GM12878 (cell line): ENCODE data around the gene SPPL3.

ENCODE experiments used
- BHLHE40 ChIP-seq, 2 experiments: fragments of 450-650 bp in 1 of 2; IDR thresholded peaks; 2 replicates each; pipeline ENCODE4 v1.6.1; 2011 to 2017; ENCODE audit warnings: low read depth in 2 of 2, borderline replicate concordance in 1 of 2, improper control_type of control experiment in 1 of 2, low read length in 1 of 2, mild to moderate bottlenecking in 1 of 2
- CHD2 ChIP-seq: IDR thresholded peaks from 2 replicates; pipeline ENCODE4 v1.6.1; 2011; ENCODE audit warnings: low read depth, low read length, improper control_type of control experiment, borderline replicate concordance
- CTCF ChIP-seq, 3 experiments: IDR thresholded peaks in 2 of 3; conservative IDR thresholded peaks in 1 of 3; 2 replicates each; pipeline ENCODE4 v1.5.1; 2011; ENCODE audit warnings: low read depth in 3 of 3, low read length in 3 of 3, mild to moderate bottlenecking in 3 of 3, control low read depth in 2 of 3, moderate library complexity in 2 of 3, inconsistent platforms in 1 of 3, mixed read lengths in 1 of 3; ENCODE audit not compliant: control insufficient read depth in 2 of 3, insufficient read depth in 1 of 3; ENCODE audit errors: extremely low read depth in 1 of 3
- NFYB ChIP-seq: IDR thresholded peaks from 2 replicates; pipeline ENCODE4 v1.6.1; 2011; ENCODE audit warnings: low read depth, mild to moderate bottlenecking, low read length, improper control_type of control experiment, moderate library complexity; ENCODE audit not compliant: insufficient read depth
- RAD21 ChIP-seq: IDR thresholded peaks from 2 replicates; pipeline ENCODE4 v1.6.1; 2011; ENCODE audit warnings: mild to moderate bottlenecking, low read depth, low read length, moderate library complexity; ENCODE audit not compliant: insufficient read depth
- SMC3 ChIP-seq: IDR thresholded peaks from 2 replicates; pipeline ENCODE4 v1.6.1; 2011; ENCODE audit warnings: low read length, improper control_type of control experiment, borderline replicate concordance
- USF2 ChIP-seq: IDR thresholded peaks from 2 replicates; pipeline ENCODE4 v1.6.1; 2011; ENCODE audit warnings: low read depth, low read length, improper control_type of control experiment, borderline replicate concordance
- ZBTB40 ChIP-seq: fragments of 450-650 bp; IDR thresholded peaks from 2 replicates; pipeline ENCODE4 v1.6.1; 2016; ENCODE audit warnings: mild to moderate bottlenecking, moderate library complexity, borderline replicate concordance
- ZNF274 ChIP-seq: IDR thresholded peaks from one replicate; pipeline ENCODE4 v1.8.0; 2011; ENCODE audit not compliant: insufficient read length, insufficient read depth
- TF ChIP-seq, protein P1 (sequence below): fragments of 450-650 bp; IDR thresholded peaks from 2 replicates; pipeline ENCODE4 v1.6.1; 2018; ENCODE audit warnings: mild to moderate bottlenecking, low read depth, moderate library complexity; ENCODE audit not compliant: partially characterized antibody

- TF ChIP-seq CTCF (IDR thresholded peaks at IDR 0.05 in 2 of 3, conservative IDR thresholded peaks at IDR 0.05 in 1 of 3; ENCODE audit: control insufficient read depth in 2 of 3, extremely low read depth in 1 of 3, insufficient read depth in 1 of 3, low read depth in 3 of 3, low read length in 3 of 3), result no peak
- TF ChIP-seq SMC3, result no peak
- TF ChIP-seq CHD2, result no peak
- TF ChIP-seq ZBTB40, result no peak
- TF ChIP-seq, protein P1, sequence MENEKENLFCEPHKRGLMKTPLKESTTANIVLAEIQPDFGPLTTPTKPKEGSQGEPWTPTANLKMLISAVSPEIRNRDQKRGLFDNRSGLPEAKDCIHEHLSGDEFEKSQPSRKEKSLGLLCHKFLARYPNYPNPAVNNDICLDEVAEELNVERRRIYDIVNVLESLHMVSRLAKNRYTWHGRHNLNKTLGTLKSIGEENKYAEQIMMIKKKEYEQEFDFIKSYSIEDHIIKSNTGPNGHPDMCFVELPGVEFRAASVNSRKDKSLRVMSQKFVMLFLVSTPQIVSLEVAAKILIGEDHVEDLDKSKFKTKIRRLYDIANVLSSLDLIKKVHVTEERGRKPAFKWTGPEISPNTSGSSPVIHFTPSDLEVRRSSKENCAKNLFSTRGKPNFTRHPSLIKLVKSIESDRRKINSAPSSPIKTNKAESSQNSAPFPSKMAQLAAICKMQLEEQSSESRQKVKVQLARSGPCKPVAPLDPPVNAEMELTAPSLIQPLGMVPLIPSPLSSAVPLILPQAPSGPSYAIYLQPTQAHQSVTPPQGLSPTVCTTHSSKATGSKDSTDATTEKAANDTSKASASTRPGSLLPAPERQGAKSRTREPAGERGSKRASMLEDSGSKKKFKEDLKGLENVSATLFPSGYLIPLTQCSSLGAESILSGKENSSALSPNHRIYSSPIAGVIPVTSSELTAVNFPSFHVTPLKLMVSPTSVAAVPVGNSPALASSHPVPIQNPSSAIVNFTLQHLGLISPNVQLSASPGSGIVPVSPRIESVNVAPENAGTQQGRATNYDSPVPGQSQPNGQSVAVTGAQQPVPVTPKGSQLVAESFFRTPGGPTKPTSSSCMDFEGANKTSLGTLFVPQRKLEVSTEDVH, result no peak
- TF ChIP-seq ZNF274, result no peak
- TF ChIP-seq USF2, result no peak
- no peak for TF ChIP-seq RAD21
- TF ChIP-seq BHLHE40 (IDR thresholded peaks at IDR 0.05; ENCODE audit: borderline replicate concordance in 1 of 2, low read depth in 2 of 2, low read length in 1 of 2), result no peak
- TF ChIP-seq NFYB, result no peak
Measured at GRCh38 chr12:120940006-120940405, 35.8 kb upstream of the SPPL3 start.
